NCI-H345 (cell line): ENCODE data around the gene NNAT.
A peak's percentile ranks its signal among the peaks of the same experiment; 100 is the strongest.

Experiments used
- DNase-seq: peaks from one replicate; lab custom pipeline; 2025; lab: John Stamatoyannopoulos, UW

NNAT gene

GRCh38 chr20:37567671-37568588 lies 46.9 kb downstream of the NNAT start:
- DNase-seq: peak; percentile 52

- DNase-seq: no peak
These were observed 49.4 kb downstream of the NNAT start for GRCh38 chr20:37570419-37570818.

- DNase-seq: no peak
These were observed 50.0 kb downstream of the NNAT start for GRCh38 chr20:37571033-37571432.
